Lower leg skin (tissue), 3 donors: Measurements from ENCODE around the gene ANKIB1.

Experiments
- CTCF ChIP-seq, 3 donors: fragments of 450-650 bp; IDR thresholded peaks; one replicate each; pipeline ENCODE4 v1.5.1; 2016; ENCODE audit warnings: antibody characterized with exemption in 3 of 3, mild to moderate bottlenecking in 3 of 3, moderate library complexity in 2 of 3
- POLR2A ChIP-seq, 2 donors: fragments of 450-650 bp; IDR thresholded peaks; one replicate each; pipeline ENCODE4 v1.6.1; 2016 to 2017; ENCODE audit warnings: antibody characterized with exemption in 2 of 2, mild to moderate bottlenecking in 1 of 2, moderate library complexity in 1 of 2

- TF ChIP-seq CTCF (IDR thresholded peaks at IDR 0.05) (no peak), POLR2A (IDR thresholded peaks at IDR 0.05) (no peak)
Measured at GRCh38 chr7:92433019-92433418, 187.2 kb downstream of the ANKIB1 start.
